GM18867 (cell line): ENCODE data around the gene RABL6.
A peak's percentile ranks its signal among the peaks of the same experiment; 100 is the strongest.

Experiments
- ATAC-seq: cut with Tn5 transposase; IDR thresholded peaks from one replicate; pipeline ENCODE4 v1.9.1; 2021; ENCODE audit warnings: mild to moderate bottlenecking, moderate library complexity; ENCODE audit not compliant: unreplicated experiment

Gene RABL6

DNA sequence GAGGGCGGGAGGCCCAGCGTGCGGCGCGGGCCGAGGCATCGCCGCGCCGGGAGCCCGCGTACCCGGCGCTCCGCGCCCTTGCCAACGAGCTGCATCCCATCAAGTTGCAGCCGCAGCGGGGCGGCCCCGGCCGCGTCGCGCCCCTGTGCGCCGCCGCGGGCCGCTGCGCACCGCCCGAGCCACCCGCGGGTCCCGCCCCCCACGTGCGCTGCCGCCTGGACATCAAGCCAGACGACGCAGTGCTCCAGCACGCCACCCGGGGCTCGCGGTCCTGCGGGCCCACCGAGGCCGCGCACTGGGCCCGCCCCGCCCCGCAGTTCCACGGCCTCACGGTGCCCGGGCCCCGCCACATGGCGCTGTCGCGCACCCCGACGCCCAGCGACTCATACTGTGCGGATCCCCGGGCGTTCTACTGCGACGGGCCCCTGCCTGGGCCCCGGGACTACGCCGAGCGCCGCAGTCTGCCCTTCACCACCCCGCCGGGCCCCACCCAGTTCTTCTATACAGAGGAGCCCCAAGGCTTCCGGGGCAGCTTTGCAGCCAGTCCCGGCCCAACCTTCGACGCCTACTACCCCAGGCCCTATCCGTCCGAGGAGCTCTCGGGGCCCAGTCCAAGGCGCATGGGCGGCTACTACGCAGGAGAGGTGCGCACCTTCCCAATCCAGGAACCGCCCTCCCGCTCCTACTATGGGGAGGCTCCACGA lies 37.2 kb downstream of the RABL6 start:
- ATAC-seq = no peak

DNA sequence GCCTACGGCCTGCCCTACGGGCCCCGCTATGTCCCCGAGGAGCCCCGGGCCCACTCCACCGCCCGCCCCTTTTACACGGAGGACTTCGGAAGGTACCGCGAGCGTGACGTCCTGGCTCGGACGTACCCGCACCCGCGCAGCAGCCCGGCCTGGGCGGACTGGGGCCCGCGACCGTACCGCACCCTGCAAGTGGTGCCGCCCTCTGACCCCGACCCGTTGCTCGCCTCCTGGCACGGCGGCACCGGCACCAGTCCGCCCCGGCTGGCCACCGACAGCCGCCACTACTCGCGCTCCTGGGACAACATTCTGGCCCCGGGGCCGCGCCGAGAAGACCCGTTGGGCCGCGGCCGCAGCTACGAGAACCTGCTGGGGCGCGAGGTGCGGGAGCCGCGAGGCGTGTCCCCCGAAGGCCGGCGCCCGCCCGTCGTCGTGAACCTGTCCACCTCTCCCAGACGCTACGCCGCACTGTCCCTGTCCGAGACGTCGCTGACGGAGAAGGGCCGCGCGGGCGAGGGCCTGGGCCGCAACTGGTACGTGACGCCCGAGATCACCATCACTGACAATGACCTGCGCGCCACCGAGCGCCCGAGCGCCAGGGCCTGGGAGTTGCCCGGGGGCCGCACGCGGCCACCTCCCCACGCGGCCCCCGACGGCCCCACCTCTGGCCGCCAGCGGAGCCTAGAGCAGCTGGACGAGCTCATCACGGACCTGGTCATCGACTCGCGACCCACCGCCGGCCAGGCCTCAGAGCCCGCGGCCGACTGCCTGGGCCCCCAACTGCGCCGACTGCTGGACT lies 37.9 kb downstream of the RABL6 start:
- no peak for ATAC-seq

DNA sequence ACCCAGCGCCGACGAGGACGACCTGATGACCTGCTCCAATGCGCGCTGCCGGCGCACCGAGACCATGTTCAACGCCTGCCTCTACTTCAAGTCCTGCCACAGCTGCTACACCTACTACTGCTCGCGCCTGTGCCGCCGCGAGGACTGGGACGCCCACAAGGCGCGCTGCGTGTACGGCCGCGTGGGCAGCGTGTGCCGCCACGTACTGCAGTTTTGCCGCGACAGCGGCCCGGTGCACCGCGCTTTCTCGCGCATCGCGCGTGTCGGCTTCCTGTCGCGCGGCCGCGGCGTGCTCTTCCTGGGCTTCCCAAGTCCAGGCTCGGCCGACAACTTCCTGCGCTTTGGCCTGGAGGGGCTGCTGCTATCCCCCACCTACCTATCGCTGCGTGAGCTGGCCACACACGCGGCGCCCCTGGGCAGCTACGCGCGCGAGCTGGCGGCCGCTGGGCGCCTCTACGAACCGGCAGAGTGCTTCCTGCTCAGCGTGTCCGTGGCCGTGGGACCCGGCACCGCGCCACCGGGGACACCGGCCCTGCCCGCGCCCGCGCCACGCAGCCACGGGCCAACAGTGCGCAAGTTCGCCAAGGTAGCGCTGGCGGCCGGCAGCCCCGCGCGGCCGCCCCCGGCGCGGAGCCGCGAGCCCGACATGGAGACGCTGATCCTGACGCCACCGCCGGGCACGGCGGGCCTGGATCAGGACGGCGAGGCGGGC lies 38.8 kb downstream of the RABL6 start:
- ATAC-seq = no peak

DNA sequence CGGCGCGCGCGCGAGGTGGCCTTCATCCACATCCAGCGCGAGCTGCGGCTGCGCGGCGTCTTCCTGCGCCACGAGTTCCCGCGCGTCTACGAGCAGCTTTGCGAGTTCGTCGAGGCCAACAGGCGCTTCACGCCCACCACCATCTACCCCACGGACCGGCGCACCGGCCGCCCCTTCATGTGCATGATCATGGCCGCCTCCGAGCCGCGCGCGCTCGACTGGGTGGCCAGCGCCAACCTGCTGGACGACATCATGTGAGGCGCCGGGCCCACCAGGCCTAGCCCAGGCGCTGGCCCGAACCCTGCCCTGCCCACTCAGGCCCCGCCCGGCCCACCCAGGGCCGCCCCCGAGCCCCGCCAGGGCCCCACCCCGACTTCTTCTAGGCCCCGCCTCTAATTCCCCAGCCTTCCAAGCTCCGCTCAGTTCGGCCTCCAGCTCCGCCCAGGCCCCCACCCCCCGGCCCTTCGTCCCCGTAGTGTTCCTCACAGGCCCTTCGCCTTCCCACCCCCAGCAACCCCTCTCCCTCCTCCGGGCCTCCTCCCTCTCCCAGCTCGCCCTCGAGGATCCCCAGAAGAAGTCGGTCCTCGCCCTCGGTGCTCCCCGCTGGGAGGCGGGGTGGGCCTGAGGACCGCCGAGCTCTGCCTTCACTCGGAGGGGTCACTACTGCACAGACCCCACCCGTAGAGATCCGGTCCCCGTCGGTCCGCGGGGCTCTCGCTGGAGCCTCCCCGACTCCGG lies 39.5 kb downstream of the RABL6 start:
- ATAC-seq = no peak

DNA sequence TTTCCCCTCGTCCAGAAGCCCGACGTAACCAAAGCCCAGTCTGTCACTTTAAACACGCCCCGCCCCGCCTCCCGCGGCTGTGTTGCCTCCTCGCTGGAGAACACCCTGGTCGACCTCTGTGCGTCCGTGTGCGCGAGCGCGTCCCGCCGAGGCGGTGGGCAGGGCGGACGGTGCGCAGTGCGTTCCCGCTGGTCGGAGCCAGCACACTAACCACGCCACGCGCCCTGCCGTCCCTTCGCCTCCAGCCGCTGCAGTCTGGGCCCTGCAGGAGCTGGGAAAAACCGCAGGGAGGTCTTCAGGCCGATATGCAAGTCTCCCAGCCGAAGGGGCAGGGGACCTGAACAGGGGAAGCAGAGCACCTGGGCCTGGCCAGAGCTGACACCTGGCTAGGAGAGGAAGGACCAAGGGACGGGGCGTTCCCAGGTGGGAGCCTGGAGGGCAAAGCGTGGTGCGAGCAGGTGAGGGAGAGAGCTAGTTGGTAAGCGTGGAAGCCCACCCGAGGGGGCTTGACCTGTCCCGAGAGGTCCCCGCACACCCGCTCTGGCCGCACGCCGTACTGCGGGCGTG lies 40.2 kb downstream of the RABL6 start:
- no peak for ATAC-seq

DNA sequence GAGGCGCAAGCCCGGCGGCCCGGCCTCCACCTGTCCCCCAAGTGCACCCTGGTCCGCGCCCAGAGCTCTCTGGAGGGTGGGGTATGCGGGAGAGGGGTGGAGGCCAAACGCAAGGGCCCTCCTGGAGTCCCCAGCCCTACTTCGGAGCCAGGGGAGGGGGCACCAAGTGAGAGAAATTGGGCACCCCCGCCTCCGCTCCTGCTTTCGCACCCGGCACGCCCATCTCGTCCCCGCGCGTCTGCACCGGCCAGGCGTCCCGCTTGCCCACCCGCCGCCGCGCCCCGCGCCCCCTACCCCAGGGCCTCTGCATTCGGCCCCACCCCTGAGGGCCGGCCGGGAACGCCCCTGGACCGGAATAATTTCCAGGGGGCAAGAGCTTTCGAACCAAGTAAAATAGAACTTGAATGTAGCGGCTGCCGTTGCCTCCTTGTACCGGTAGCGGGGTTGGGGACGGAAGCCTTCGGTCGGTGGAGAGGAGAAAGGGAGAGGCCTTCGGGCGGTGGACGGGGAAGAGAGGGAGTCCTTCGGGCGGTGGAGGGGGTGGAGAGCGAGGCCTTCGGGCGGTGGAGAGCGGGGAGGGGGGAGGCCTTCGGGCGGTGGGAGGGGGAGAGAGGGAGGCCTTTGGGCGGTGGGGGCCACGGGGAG lies 40.8 kb downstream of the RABL6 start:
- no peak for ATAC-seq

DNA sequence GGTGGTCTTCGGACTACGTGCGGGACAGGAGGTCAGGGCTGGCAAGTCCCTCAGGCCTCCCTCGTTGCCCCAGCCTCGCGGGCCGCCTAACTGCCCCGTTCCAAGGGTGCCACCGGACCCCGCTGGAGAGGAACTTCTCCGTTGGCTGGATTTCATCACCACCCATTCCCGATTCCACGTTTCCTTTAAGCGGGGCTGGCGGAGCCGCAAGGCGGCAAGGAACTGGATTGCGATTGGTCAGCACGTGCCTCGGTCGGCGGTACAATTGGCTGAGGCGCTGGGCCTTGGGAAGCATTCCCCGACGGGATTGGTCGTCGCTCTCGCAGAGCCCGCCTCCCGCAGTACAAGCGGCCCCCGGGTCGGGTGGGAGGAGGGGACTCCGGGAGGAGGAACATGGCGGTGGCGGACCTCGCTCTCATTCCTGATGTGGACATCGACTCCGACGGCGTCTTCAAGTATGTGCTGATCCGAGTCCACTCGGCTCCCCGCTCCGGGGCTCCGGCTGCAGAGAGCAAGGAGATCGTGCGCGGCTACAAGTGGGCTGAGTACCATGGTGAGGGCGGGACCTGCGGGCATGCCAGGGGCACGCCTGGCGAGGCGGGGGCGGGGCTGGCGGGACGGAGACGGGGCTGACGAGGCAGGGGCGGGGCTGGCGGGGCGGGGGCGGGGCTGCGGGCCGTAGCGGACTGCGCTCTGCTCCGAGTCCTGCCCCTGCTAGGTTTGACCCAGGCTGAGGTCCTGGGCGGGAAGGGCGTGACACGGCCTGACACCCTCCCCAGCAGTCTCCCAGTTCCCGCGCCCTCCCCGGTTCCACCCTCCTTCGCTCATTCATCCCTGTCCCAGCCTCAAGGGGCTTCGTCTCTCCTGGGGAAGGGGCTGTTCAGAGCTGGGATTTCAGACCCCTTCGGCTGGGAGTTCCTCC lies 41.6 kb downstream of the RABL6 start, which contains the start of gene PHPT1:
PHPT1 (plus strand) TSS at position 372 of the 922 bp plus-strand sequence; CDS start at position 394, 22 bp downstream.
- ATAC-seq = peak; percentile 81

DNA sequence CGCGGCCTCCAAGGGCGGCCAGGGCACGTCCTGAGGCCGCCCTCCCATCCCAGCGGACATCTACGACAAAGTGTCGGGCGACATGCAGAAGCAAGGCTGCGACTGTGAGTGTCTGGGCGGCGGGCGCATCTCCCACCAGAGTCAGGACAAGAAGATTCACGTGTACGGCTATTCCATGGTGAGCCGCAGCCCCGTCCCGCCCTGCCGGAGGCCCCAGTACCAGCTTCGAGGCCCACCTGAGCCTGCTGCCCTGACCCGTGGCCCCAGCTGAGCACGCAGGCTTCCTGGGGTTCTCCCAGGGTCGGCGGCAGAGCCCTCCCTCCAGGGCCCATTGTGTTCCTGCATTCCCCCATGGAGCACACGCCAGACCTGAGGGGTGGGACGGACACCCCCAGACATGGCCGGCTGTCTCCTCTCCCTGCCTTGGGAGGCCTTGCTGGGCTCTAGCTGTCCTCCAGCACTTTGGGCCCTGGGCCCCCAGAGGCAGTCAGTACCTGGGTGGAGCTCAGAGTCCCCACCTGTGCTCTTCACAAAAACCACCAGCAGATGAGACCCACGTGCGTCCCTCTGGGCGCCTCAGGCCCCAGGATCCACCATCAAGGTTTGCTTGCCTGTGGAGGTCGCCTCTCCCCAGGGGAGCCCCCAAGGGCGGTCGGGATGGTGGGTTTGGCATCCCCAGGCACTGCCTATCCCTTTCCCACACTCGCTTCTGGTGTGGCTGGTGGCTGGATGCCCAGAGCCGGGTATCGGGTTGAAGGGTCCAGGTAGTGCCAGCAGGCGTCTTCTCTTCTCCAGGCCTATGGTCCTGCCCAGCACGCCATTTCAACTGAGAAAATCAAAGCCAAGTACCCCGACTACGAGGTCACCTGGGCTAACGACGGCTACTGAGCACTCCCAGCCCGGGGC lies 42.5 kb downstream of the RABL6 start:
- no peak for ATAC-seq

DNA sequence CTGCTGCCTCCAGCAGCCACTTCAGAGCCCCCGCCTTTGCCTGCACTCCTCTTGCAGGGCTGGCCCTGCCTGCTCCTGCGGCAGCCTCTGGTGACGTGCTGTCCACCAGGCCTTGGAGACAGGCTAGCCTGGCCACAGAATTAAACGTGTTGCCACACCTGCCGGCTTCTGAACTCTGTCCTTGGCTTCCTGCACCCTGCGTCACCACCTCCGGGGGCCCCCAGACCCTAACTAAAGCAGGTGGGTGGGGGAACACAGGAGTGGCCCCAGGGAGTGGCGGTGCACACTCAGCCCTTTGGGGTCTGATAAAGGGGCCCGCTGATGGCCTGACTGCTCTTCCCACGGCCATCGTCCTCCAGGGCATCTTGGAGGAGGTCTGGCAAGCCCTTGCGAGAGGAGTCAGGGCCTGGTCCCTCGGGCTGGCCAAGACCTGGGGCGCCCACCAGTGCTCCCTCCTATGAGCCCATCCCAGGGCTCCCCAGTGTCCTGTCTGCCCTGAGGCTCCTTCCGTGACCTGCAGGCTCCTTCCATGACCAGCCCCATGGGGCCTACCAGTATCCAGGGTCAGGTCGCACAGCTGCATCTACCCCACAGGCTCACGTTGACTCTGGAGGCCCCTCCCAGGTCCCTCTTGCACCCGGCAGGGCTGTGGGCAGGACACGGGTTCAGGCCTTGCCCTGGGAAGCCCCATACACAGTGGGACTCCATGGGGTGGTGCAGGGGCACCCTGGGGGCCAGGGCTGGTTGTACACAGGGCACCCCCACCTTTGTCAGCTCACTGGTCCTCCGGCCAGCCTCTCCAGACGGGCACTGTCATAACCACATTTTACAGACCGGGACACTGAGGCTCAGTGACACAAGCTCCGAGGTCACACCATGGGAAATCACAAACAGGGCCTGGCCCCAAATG lies 43.4 kb downstream of the RABL6 start:
- no peak for ATAC-seq

DNA sequence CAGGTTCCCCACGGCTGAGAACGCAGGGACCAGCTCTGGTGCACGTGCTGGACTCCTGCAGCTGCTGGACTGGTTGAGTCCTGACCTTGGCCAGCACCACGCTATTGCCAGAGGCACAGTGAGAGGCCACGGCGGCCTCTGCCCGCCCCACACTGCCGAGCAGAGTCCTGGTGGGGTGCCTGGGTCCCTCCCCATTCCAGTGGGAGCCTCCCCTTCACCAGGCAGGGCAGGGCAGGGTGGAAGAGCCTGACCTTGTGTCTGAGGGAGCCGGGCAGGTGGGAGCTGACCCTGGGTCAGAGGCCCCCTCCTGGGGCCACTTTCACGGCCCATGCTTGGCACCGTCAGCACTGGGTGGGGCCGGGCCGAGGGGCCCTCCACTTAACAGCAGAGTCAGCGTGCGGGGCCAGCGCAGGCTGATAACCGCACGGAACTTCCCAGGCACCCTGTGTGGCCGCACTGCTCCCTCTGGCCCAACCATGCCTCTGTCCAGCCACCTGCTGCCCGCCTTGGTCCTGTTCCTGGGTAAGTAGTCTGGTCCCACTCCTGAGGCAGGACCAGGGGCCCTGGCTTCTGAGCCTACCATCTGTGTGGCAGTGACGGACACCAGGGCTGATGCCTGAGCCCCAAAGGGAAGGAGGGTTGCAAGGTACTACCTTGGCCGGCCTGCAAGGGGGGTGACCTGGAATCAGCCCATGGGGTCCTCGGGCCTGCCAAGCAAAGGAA lies 44.4 kb downstream of the RABL6 start, which contains the start of gene MAMDC4:
MAMDC4 (plus strand) TSS at position 406 of the 723 bp plus-strand sequence; CDS start at position 477, 71 bp downstream.
- ATAC-seq = no peak

DNA sequence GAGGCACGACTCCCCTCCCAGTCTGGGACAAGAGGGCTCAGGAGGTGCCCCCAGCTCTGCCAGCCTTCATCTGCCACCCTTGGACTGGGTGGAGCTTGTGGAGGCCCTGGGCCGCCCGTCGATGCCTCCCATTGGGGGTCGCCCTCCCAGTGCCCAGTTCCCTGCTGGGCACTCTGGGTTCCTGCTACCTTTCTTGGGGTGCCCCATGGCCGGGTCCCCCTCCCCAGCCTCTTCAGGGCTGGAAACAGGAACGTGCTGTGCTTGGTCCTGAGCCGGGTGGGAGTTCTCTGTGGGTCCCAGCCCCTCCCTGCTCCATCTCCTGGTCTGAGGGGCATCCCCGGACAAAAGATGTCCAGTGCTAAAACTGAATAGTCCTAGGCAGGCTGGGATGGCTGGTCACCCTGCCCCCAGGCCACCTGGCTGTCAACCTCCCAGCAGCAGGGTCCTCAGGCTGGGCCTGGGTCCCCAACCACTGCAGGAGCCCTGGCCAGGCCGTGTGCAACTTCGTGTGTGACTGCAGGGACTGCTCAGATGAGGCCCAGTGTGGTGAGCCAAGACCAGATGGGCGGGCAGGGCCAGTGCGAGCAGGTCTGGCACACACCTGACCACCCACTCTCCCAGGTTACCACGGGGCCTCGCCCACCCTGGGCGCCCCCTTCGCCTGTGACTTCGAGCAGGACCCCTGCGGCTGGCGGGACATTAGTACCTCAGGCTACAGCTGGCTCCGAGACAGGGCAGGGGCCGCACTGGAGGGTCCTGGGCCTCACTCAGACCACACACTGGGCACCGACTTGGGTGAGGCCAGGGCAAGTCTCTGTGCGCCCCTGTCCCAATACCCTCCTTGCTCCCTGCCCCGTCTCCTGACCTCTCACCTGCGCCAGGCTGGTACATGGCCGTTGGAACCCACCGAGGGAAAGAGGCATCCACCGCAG lies 45.2 kb downstream of the RABL6 start:
- ATAC-seq = no peak

DNA sequence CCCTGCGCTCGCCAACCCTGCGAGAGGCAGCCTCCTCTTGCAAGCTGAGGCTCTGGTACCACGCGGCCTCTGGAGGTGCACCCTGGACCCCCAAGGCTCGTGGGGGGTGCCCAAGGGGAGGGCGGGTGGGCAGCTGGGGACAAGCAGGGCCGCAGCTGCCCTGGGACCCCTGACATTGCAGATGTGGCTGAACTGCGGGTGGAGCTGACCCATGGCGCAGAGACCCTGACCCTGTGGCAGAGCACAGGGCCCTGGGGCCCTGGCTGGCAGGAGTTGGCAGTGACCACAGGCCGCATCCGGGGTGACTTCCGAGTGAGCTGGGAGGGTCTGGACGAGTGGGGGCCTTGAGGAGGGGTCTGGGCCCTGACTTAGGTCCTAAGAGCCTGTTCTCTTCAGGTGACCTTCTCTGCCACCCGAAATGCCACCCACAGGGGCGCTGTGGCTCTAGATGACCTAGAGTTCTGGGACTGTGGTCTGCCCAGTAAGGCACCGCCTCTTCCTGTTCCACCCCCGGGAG lies 45.9 kb downstream of the RABL6 start:
- no peak for ATAC-seq

DNA sequence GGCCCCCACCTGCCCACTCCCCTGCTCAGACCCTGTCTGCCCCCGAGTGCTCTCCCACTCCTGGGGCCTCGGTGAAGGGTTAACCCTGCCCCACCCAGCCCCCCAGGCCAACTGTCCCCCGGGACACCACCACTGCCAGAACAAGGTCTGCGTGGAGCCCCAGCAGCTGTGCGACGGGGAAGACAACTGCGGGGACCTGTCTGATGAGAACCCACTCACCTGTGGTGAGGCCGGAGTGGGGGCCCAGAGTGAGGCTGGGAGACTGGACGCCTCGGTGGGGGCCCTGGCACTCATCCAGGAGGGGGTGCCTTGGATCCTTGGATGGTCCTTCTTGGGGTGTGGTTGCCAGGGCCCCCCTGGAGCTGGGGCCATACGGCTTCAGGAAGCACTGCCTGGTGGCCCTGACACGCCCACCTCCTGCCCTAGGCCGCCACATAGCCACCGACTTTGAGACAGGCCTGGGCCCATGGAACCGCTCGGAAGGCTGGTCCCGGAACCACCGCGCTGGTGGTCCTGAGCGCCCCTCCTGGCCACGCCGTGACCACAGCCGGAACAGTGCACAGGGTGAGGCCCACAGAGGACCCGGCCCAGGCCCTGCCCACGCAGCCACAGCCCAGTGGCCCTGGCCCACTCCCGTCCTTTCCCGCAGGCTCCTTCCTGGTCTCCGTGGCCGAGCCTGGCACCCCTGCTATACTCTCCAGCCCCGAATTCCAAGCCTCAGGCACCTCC lies 46.5 kb downstream of the RABL6 start:
- ATAC-seq = no peak

DNA sequence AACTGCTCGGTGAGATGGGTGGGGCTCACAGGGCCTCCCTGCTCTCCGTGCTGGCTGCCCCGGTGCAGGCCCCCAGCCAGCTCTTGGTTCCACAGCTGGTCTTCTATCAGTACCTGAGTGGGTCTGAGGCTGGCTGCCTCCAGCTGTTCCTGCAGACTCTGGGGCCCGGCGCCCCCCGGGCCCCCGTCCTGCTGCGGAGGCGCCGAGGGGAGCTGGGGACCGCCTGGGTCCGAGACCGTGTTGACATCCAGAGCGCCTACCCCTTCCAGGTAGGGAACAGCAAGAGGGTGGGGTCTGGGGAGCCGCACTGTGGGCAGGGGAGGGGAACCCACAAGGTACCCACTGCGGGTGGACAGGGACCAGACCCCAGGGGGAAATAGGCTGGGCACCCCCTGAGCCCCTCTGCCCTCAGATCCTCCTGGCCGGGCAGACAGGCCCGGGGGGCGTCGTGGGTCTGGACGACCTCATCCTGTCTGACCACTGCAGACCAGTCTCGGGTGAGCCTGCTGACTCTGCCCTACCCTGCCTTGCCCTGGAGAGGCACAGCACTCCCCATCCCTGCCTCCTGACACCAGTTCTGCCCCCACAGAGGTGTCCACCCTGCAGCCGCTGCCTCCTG lies 47.2 kb downstream of the RABL6 start:
- ATAC-seq = no peak
